Astrocyte of the spinal cord (primary cell): ENCODE results near the gene DENND2C.

Experiments
- DNase-seq: peaks from one replicate; pipeline ENCODE4 v3.0.0; 2011; ENCODE audit warnings: low read depth, low spot score
- H3K4me3 ChIP-seq: 2 replicates; pipeline ENCODE4 v1.5.1; 2011; ENCODE audit warnings: low read depth, mild to moderate bottlenecking, low read length, moderate library complexity
- CTCF ChIP-seq: IDR thresholded peaks from 2 replicates; pipeline ENCODE4 v1.5.1; 2012; ENCODE audit warnings: low read depth, mild to moderate bottlenecking, low read length, inconsistent platforms
- in situ Hi-C: cut with HindIII; loops from 2 replicates; pipeline ENCODE4 v1.10.0; 2017; ENCODE audit warnings: low sequenced_read_pairs

DENND2C gene

GRCh38 chr1:114545796-114546195 is 124.1 kb downstream of the DENND2C start:
- DNase-seq = no peak
- in situ Hi-C loops = no loop called here
- TF ChIP-seq CTCF = no peak
- H3K4me3 ChIP-seq = no peak overlapping the region

GRCh38 chr1:114545315-114545714 is 124.5 kb downstream of the DENND2C start:
- no peak overlapping the region for H3K4me3 ChIP-seq
- DNase-seq = no peak
- in situ Hi-C loops = no loop called here
- TF ChIP-seq CTCF = no peak

GRCh38 chr1:114540821-114541220 is 129.0 kb downstream of the DENND2C start:
- TF ChIP-seq CTCF = no peak
- no peak for DNase-seq
- H3K4me3 ChIP-seq = no peak overlapping the region
- in situ Hi-C loops = no loop called here

- in situ Hi-C loops = no loop called here
- no peak overlapping the region for H3K4me3 ChIP-seq
- DNase-seq = no peak
- TF ChIP-seq CTCF = no peak
Observed at GRCh38 chr1:114540272-114540671, 129.6 kb downstream of the DENND2C start.

GRCh38 chr1:114536043-114536442 is 133.8 kb downstream of the DENND2C start:
- in situ Hi-C loops = no loop called here
- no peak for TF ChIP-seq CTCF
- no peak overlapping the region for H3K4me3 ChIP-seq
- no peak for DNase-seq

- in situ Hi-C loops = no loop called here
- H3K4me3 ChIP-seq = no peak overlapping the region
- no peak for TF ChIP-seq CTCF
- no peak for DNase-seq
Observed at GRCh38 chr1:114535401-114535800, 134.4 kb downstream of the DENND2C start.
